CD14-positive monocyte (primary cell): ENCODE measurements around the gene TVP23C. TPM values are rescaled to one million over a fixed set of nuclear protein-coding genes. Genes with fewer than 3 reads are reported as not detected.
"Not testable (repeated sequence)": the region's sequence is repeated elsewhere in the genome, so short reads cannot be mapped to it uniquely, and the experiment has no call there.

ENCODE experiments used
- DNase-seq, 3 donors: peaks; one replicate each; pipeline ENCODE4 v3.0.0-alpha.2; 2011 to 2022
- H2AFZ ChIP-seq: 2 replicates; pipeline ENCODE4 v1.6.0; 2012; ENCODE audit warnings: mild to moderate bottlenecking, low read depth, low read length, inconsistent platforms; ENCODE audit not compliant: insufficient read depth, poor library complexity, severe bottlenecking
- H3K27ac ChIP-seq, 2 donors: 1 replicate in 1 of 2; 2 replicates in 1 of 2; pipeline ENCODE4 v1.5.1; 2012 to 2013; ENCODE audit warnings: low read length in 2 of 2, control low read depth in 1 of 2, inconsistent platforms in 1 of 2, low read depth in 1 of 2, mild to moderate bottlenecking in 1 of 2
- H3K27me3 ChIP-seq, 2 donors: one replicate each; pipeline versions ENCODE4 v1.6.0 to v1.6.1; 2011 to 2013; ENCODE audit warnings: low read length in 2 of 2; ENCODE audit not compliant: control insufficient read depth in 2 of 2, insufficient read depth in 2 of 2
- H3K36me3 ChIP-seq, 2 donors: replicated peaks in 1 of 2; 1 replicate in 1 of 2; 2 replicates in 1 of 2; pipeline versions ENCODE4 v1.5.1 to v1.6.1; 2012 to 2013; ENCODE audit warnings: low read length in 2 of 2, control low read depth in 1 of 2, inconsistent platforms in 1 of 2, mild to moderate bottlenecking in 1 of 2; ENCODE audit not compliant: insufficient read depth in 2 of 2, control insufficient read depth in 1 of 2
- H3K4me1 ChIP-seq, 2 donors: 1 replicate in 1 of 2; 2 replicates in 1 of 2; pipeline versions ENCODE4 v1.5.1 to v1.6.1; 2012 to 2013; ENCODE audit warnings: low read length in 2 of 2, control low read depth in 1 of 2, inconsistent platforms in 1 of 2, mild to moderate bottlenecking in 1 of 2, moderate library complexity in 1 of 2; ENCODE audit not compliant: insufficient read depth in 2 of 2, control insufficient read depth in 1 of 2
- H3K4me2 ChIP-seq: replicated peaks from 2 replicates; pipeline ENCODE3; 2012; ENCODE audit warnings: low read length, moderate library complexity, mild to moderate bottlenecking; ENCODE audit not compliant: poor library complexity, severe bottlenecking; ENCODE audit errors: extremely low read depth
- H3K4me3 ChIP-seq, 3 experiments: fragments of 200-600 bp in 1 of 3; sonication (generic) in 1 of 3; replicated peaks in 1 of 3; 1 replicate in 2 of 3; 2 replicates in 1 of 3; pipeline ENCODE4 v1.5.1; 2011 to 2013; ENCODE audit warnings: low read length in 3 of 3, mild to moderate bottlenecking in 3 of 3, control low read depth in 2 of 3, low read depth in 2 of 3, inconsistent platforms in 1 of 3, moderate library complexity in 1 of 3
- H3K79me2 ChIP-seq: 2 replicates; pipeline ENCODE4 v1.6.0; 2012; ENCODE audit warnings: mild to moderate bottlenecking, control low read depth, inconsistent platforms, low read length, moderate library complexity; ENCODE audit not compliant: insufficient read depth
- H3K9ac ChIP-seq: 2 replicates; pipeline ENCODE4 v1.6.0; 2017; ENCODE audit warnings: low read length, mild to moderate bottlenecking; ENCODE audit not compliant: insufficient read depth, poor library complexity, severe bottlenecking
- H3K9me3 ChIP-seq, 2 donors: replicated peaks in 1 of 2; 1 replicate in 1 of 2; 2 replicates in 1 of 2; pipeline versions ENCODE4 v1.5.1 to v1.6.1; 2012 to 2013; ENCODE audit warnings: low read length in 2 of 2, control low read depth in 1 of 2; ENCODE audit not compliant: control insufficient read depth in 1 of 2, insufficient read depth in 1 of 2
- H4K20me1 ChIP-seq: 2 replicates; pipeline ENCODE4 v1.6.0; 2012; ENCODE audit warnings: mild to moderate bottlenecking, low read length, control low read depth, moderate library complexity; ENCODE audit not compliant: insufficient read depth
- H3K27ac Mint-ChIP-seq, 7 donors: one replicate each; pipeline ENCODE4 v1.8.0; 2020; ENCODE audit warnings: mild to moderate bottlenecking in 7 of 7, mixed read lengths in 7 of 7, moderate library complexity in 6 of 7, inconsistent platforms in 2 of 7
- H3K27me3 Mint-ChIP-seq, 3 donors: one replicate each; pipeline ENCODE4 v1.8.0; 2021 to 2022; ENCODE audit warnings: low read depth in 3 of 3, mild to moderate bottlenecking in 3 of 3, mixed read lengths in 3 of 3, moderate library complexity in 3 of 3, inconsistent platforms in 1 of 3
- H3K36me3 Mint-ChIP-seq, 2 donors: one replicate each; pipeline ENCODE4 v1.8.0; 2020; ENCODE audit warnings: mixed read lengths in 2 of 2, inconsistent platforms in 1 of 2, mild to moderate bottlenecking in 1 of 2
- H3K4me1 Mint-ChIP-seq: one replicate; pipeline ENCODE4 v1.8.0; 2020; ENCODE audit warnings: mild to moderate bottlenecking, mixed read lengths
- H3K4me3 Mint-ChIP-seq, 2 donors: one replicate each; pipeline ENCODE4 v1.8.0; 2020; ENCODE audit warnings: mild to moderate bottlenecking in 2 of 2, mixed read lengths in 2 of 2, moderate library complexity in 1 of 2
- H3K9me3 Mint-ChIP-seq, 7 donors: one replicate each; pipeline ENCODE4 v1.8.0; 2020 to 2022; ENCODE audit warnings: mixed read lengths in 7 of 7, mild to moderate bottlenecking in 6 of 7, moderate library complexity in 6 of 7, inconsistent platforms in 2 of 7
- WGBS: methylation state at CpG from one replicate; pipeline ENCODE4 v1.1.5; 2013; ENCODE audit warnings: missing lambda C conversion rate; ENCODE audit not compliant: insufficient coverage; 5-methylcytosine and 5-hydroxymethylcytosine counted together
- intact Hi-C, 2 donors: fragments of 100-400 bp; cut with micrococcal nuclease; formaldehyde crosslinking; loops; one replicate each; pipeline versions ENCODE4 v1.15.0 to v1.15.1; 2023
- polyA plus RNA-seq, 3 donors: library from polyadenylated mRNA; depleted of rRNA in 1 of 3; unstranded in 2 of 3; stranded (reverse) in 1 of 3; fragments of 300-500 nt in 2 of 3; fragments of >200 nt in 1 of 3; fragmentation: Illumina TruSeq in 2 of 3; gene quantifications; 1 replicate in 2 of 3; 2 replicates in 1 of 3; pipeline ENCODE4 v1.2.3, GENCODE V29; 2012 to 2021
- TF ChIP-seq, protein P1 (sequence below): fragments of 200-600 bp; IDR thresholded peaks from one replicate; pipeline ENCODE4 v1.8.0; 2022; ENCODE audit warnings: antibody characterized with exemption, mild to moderate bottlenecking

TVP23C gene
- polyA plus RNA-seq, 3 donors: 0.88 to 3.3 (median 1.4) TPM

DNA sequence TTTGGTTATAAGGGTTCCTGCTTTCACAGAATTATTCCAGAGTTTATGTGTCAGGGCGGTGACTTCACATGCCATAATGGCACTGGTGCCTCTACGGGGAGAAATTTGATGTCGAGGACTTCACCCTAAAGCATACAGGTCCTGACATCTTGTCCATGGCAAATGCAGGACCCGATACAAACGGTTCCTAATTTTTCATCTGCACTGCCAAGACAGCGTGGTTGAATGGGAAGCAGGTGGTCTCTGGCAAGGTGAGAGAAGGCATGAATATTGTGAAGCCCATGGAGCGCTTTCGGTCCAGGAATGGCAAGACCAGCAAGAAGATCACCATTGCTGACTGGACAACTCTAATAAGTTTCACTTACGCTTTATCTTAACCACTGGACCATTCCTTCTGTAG is 56.3 kb downstream of the TVP23C start:
- intact Hi-C loops: no loop called here
- H3K9me3 ChIP-seq: no peaks in the 10 kb centered on the region
- peaks cover 24% of the 10 kb centered on the region for H3K4me1 Mint-ChIP-seq

DNA sequence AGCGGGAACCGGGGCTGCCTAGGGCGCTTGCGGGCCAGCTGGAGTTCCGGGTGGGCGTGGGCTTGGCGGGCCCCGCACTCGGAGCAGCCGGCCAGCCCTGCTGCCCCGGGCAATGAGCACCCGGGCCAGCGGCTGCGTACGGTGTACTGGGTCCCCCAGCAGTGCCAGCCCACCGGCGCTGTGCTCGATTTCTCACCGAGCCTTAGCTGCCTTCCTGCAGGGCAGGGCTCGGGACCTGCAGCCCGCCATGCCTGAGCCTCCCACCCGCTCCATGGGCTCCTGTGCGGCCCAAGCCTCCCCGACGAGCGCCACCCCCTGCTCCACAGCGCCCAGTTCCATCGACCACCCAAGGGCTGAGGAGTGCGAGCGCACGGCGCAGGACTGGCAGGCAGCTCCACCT is 57.6 kb downstream of the TVP23C start:
- peaks cover 17% of the 10 kb centered on the region for H3K4me1 Mint-ChIP-seq
- H2AFZ ChIP-seq, H3K36me3 Mint-ChIP-seq, H3K9me3 Mint-ChIP-seq, H3K36me3 ChIP-seq, H3K4me3 ChIP-seq, H4K20me1 ChIP-seq, H3K4me2 ChIP-seq, H3K27me3 ChIP-seq, H3K27ac ChIP-seq, H3K27me3 Mint-ChIP-seq, DNase-seq, intact Hi-C loops, H3K27ac Mint-ChIP-seq, H3K79me2 ChIP-seq, H3K4me3 Mint-ChIP-seq, H3K9me3 ChIP-seq, H3K9ac ChIP-seq: not testable (repeated sequence)
- 89% methylated on average over 16 of the region's 32 CpGs for whole genome bisulfite sequencing
- H3K4me1 ChIP-seq: peaks cover 14 to 19% of the 10 kb centered on the region in 2 donors

More for the DNA sequence above, 56.3 kb downstream of the TVP23C start:
- no peak overlapping the region for H2AFZ ChIP-seq
- Mint-ChIP-seq H3K4me3 (no peak overlapping the region), H3K27ac (no peak overlapping the region), H3K36me3 (peaks cover 0 to 8% of the 10 kb centered on the region in 2 donors), H3K27me3 (peaks cover 0 to 7% (median 0%) of the 10 kb centered on the region in 3 donors), H3K9me3 (peaks cover 0 to 2% (median 0%) of the 10 kb centered on the region in 7 donors)
- H4K20me1 ChIP-seq: no peaks in the 10 kb centered on the region
- TF ChIP-seq, protein P1, sequence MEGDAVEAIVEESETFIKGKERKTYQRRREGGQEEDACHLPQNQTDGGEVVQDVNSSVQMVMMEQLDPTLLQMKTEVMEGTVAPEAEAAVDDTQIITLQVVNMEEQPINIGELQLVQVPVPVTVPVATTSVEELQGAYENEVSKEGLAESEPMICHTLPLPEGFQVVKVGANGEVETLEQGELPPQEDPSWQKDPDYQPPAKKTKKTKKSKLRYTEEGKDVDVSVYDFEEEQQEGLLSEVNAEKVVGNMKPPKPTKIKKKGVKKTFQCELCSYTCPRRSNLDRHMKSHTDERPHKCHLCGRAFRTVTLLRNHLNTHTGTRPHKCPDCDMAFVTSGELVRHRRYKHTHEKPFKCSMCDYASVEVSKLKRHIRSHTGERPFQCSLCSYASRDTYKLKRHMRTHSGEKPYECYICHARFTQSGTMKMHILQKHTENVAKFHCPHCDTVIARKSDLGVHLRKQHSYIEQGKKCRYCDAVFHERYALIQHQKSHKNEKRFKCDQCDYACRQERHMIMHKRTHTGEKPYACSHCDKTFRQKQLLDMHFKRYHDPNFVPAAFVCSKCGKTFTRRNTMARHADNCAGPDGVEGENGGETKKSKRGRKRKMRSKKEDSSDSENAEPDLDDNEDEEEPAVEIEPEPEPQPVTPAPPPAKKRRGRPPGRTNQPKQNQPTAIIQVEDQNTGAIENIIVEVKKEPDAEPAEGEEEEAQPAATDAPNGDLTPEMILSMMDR: no peak
- no peak overlapping the region for H3K4me3 ChIP-seq
- H3K27me3 ChIP-seq: no peaks in the 10 kb centered on the region
- WGBS: 95% methylated on average over 8 of the region's 9 CpGs
- H3K36me3 ChIP-seq: no peaks in the 10 kb centered on the region
- no peak overlapping the region for H3K27ac ChIP-seq
- no peak overlapping the region for H3K4me2 ChIP-seq
- no peaks in the 10 kb centered on the region for H3K79me2 ChIP-seq
- H3K9ac ChIP-seq: no peak overlapping the region
- peaks cover 17 to 23% of the 10 kb centered on the region in 2 donors for H3K4me1 ChIP-seq
- DNase-seq: no peak
